Bronchial epithelial cell (primary cell): ENCODE data around the gene PSEN2. TPM values are rescaled to one million over a fixed set of nuclear protein-coding genes. Genes with fewer than 3 reads are reported as not detected.

Experiments
- DNase-seq: peaks from one replicate; pipeline ENCODE4 v3.0.0-alpha.2; 2010; ENCODE audit warnings: low read depth
- FAIRE-seq: peaks from 2 replicates; lab custom pipeline; 2011; peaks lifted over from hg19 to GRCh38; lab: Jason Lieb, UNC
- H3K27me3 ChIP-seq: 2 replicates; pipeline ENCODE4 v1.5.1; 2011; ENCODE audit warnings: low read length; ENCODE audit not compliant: control insufficient read depth, insufficient read depth
- H3K36me3 ChIP-seq: 2 replicates; pipeline ENCODE4 v1.5.1; 2011; ENCODE audit warnings: low read length; ENCODE audit not compliant: control insufficient read depth, insufficient read depth
- H3K4me3 ChIP-seq: 2 replicates; pipeline ENCODE4 v1.5.1; 2011; ENCODE audit warnings: mild to moderate bottlenecking, low read depth, low read length, control low read depth
- total RNA-seq: library from RNA; depleted of rRNA; stranded (reverse); fragments of >200 nt; gene quantifications from 2 replicates; pipeline ENCODE4 v1.2.1, GENCODE V29; 2014
- TF ChIP-seq, protein P1 (sequence below): IDR thresholded peaks from 2 replicates; pipeline ENCODE4 v1.5.1; 2011; ENCODE audit warnings: mild to moderate bottlenecking, moderate library complexity, low read length, control low read depth, inconsistent platforms; ENCODE audit not compliant: insufficient read depth, severe bottlenecking

The PSEN2 gene
- total RNA-seq, 1 donor from 2014 or later, result 20.3 TPM

DNA sequence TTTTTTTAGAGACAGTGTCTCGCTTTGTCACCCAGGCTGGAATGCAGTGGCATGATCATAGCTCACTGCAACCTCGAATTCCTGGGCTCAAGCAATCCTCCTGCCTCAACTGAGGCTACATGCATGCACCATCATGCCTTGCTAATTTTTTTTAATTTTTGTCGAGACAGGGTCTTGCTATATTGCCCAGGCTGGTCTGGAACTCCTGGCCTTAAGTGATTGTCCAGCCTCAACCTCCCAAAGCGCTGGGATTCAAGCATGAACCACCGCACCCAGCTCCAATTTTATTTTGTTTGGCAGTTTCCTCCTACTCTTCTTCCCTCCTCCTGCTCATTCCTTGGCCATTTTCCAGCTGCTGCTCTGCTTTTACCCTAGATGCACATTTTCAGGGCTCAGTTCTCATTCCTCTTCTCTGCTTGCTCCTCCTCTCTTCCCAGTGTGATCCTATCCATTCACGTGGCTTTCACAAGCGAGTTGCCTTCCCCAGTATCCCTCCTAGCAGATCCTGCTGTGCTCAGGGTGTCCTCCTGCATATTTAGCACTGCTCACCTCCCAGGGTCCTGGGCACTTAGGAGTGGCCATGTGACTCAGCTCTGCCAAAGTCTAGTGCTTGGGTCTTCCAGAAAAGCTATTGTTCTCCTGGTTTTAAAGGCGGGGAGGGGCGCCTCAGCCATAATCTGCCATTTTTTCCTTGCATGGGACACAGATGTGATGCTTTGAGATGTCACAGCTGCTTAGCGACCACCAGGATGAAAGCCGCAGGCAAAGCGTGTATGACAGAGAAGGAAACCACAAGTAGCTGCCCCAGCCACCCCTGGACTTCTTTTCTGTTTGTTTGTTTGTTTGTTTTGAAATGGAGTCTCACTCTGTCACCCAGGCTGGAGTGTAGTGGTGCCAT lies 33.7 kb downstream of the PSEN2 start:
- FAIRE-seq (no peak), DNase-seq (no peak)
- Histone ChIP-seq H3K36me3 (no peaks in the 10 kb centered on the region), H3K4me3 (no peak overlapping the region), H3K27me3 (no peaks in the 10 kb centered on the region)
- TF ChIP-seq, protein P1, sequence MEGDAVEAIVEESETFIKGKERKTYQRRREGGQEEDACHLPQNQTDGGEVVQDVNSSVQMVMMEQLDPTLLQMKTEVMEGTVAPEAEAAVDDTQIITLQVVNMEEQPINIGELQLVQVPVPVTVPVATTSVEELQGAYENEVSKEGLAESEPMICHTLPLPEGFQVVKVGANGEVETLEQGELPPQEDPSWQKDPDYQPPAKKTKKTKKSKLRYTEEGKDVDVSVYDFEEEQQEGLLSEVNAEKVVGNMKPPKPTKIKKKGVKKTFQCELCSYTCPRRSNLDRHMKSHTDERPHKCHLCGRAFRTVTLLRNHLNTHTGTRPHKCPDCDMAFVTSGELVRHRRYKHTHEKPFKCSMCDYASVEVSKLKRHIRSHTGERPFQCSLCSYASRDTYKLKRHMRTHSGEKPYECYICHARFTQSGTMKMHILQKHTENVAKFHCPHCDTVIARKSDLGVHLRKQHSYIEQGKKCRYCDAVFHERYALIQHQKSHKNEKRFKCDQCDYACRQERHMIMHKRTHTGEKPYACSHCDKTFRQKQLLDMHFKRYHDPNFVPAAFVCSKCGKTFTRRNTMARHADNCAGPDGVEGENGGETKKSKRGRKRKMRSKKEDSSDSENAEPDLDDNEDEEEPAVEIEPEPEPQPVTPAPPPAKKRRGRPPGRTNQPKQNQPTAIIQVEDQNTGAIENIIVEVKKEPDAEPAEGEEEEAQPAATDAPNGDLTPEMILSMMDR, result no peak

DNA sequence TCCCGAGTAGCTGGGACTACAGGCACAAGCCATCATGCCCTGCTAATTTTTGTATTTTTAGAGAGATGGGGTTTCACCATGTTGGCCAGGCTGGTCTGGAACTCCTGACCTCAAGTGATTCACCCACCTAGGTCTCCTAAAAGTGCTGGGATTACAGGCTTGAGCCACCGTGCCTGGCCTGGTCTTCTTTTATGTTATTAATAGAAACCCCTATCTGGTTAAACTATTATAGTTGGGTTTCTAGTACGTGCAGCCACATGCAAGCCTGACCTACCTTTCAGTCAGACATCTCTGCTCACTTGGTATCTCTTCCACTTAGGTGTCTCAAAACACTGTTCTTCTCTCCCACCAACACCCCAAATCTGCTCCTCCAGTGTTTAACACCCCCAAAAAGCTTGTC lies 34.4 kb downstream of the PSEN2 start:
- no peak overlapping the region for H3K4me3 ChIP-seq
- FAIRE-seq (no peak), DNase-seq (no peak)
- no peaks in the 10 kb centered on the region for H3K27me3 ChIP-seq
- TF ChIP-seq, protein P1, result no peak
- no peaks in the 10 kb centered on the region for H3K36me3 ChIP-seq

GRCh38 chr1:226908419-226908818 lies 38.0 kb downstream of the PSEN2 start:
- FAIRE-seq (no peak), DNase-seq (no peak)
- TF ChIP-seq, protein P1, result no peak
- no peaks in the 10 kb centered on the region for H3K36me3 ChIP-seq
- H3K4me3 ChIP-seq, result no peak overlapping the region
- H3K27me3 ChIP-seq, result no peaks in the 10 kb centered on the region

- DNase-seq (no peak), FAIRE-seq (no peak)
- no peaks in the 10 kb centered on the region for H3K27me3 ChIP-seq
- no peak overlapping the region for H3K4me3 ChIP-seq
- TF ChIP-seq, protein P1, result no peak
- no peaks in the 10 kb centered on the region for H3K36me3 ChIP-seq
These were observed 38.5 kb downstream of the PSEN2 start for GRCh38 chr1:226908913-226909312.

GRCh38 chr1:226912587-226913176 lies 42.3 kb downstream of the PSEN2 start:
- TF ChIP-seq, protein P1, result peak; percentile 78
- DNase-seq (peak; percentile 45), FAIRE-seq (peak; percentile 60)
- Histone ChIP-seq H3K4me3 (no peak overlapping the region), H3K36me3 (no peaks in the 10 kb centered on the region), H3K27me3 (no peaks in the 10 kb centered on the region)

DNA sequence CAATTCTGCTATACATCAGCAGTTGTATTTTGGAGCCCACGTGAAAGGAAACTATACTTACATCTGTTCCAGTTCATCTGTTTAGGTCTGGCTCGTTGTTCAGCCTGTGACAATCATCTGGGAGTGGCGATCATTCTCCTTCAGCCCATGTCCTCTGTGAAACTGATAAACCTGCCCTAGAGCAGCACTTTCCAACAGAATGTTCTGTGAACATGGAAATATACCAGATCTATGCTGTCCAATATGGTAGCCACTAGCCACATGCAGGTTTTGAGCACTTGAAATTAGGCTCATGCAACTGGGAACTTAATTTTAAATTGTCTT lies 45.2 kb downstream of the PSEN2 start:
- no peaks in the 10 kb centered on the region for H3K27me3 ChIP-seq
- H3K36me3 ChIP-seq, result no peaks in the 10 kb centered on the region
- TF ChIP-seq, protein P1, result no peak
- DNase-seq (no peak), FAIRE-seq (no peak)
- no peak overlapping the region for H3K4me3 ChIP-seq
